ENCODE data around the gene TTLL6. TPM values are rescaled to one million over a fixed set of nuclear protein-coding genes. Genes with fewer than 3 reads are reported as not detected.

TTLL6 gene
- total and polyA plus RNA-seq, 2 of the 4 experiments (the other 2 are of a cell fraction) = not detected

GRCh38 chr17:48860034-48860433, 43.0 kb upstream of the TTLL6 start:
- Histone ChIP-seq H3K4ac (ENCODE audit: low read depth, low read length) (no peak overlapping the region), H3K14ac (replicated peaks; ENCODE audit: low read depth, low read length) (no peak overlapping the region), H3K4me1 (ENCODE audit: control insufficient read depth, insufficient read depth, low read length) (no peaks in the 10 kb centered on the region), H3K9me1 (ENCODE audit: insufficient read depth, low read length) (no peaks in the 10 kb centered on the region), H3K79me1 (ENCODE audit: low read depth in 1 of 2, low read length in 2 of 2) (no peaks in the 10 kb centered on the region), H3K56ac (ENCODE audit: extremely low read depth, insufficient read depth, low read length) (no peak overlapping the region), H3K4me3 (ENCODE audit: insufficient read depth, low read depth, low read length) (no peak overlapping the region), H3K27ac (ENCODE audit: insufficient read depth, low read length) (no peak overlapping the region), H2BK15ac (ENCODE audit: low read depth, low read length) (no peak overlapping the region), H4K5ac (ENCODE audit: low read depth, low read length) (no peak overlapping the region), H2BK5ac (ENCODE audit: low read depth, low read length, poor library complexity, severe bottlenecking) (no peak overlapping the region), H3K36me3 (ENCODE audit: control insufficient read depth, insufficient read depth, low read length) (peaks cover 42% of the 10 kb centered on the region), H3K27me3 (ENCODE audit: control insufficient read depth, insufficient read depth, low read length) (no peaks in the 10 kb centered on the region), H2AK5ac (ENCODE audit: low read depth, low read length) (no peak overlapping the region), H2BK120ac (ENCODE audit: low read depth, low read length) (no peak overlapping the region), H4K91ac (ENCODE audit: insufficient read depth, low read depth, low read length) (no peak overlapping the region), H2AFZ (replicated peaks; ENCODE audit: low read length, poor library complexity) (no peak overlapping the region), H3K23ac (ENCODE audit: low read depth, low read length) (no peak overlapping the region), H3K18ac (ENCODE audit: low read depth, low read length) (no peak overlapping the region), H3K4me2 (ENCODE audit: low read depth, low read length) (no peak overlapping the region), H3K9me3 (ENCODE audit: control insufficient read depth, insufficient read depth, low read length) (no peaks in the 10 kb centered on the region), H2BK20ac (ENCODE audit: low read depth, low read length) (no peak overlapping the region), H4K8ac (ENCODE audit: low read depth in 2 of 2, low read length in 2 of 2) (no peak overlapping the region), H2AK9ac (replicated peaks; ENCODE audit: low read depth, low read length, poor library complexity) (no peak overlapping the region), H3K9ac (ENCODE audit: low read depth, low read length) (no peak overlapping the region), H4K20me1 (ENCODE audit: insufficient read depth, low read length) (no peaks in the 10 kb centered on the region)
- no peak for DNase-seq
- CTCF ChIA-PET = no interaction called here
- POLR2A ChIA-PET (ENCODE audit: unreplicated experiment) = no interaction called here
- TF ChIP-seq CHD1 (IDR thresholded peaks at IDR 0.05; ENCODE audit: low read depth, low read length) (no peak), ELK1 (IDR thresholded peaks at IDR 0.05; ENCODE audit: borderline replicate concordance, low read depth, low read length) (no peak), MXI1 (IDR thresholded peaks at IDR 0.05; ENCODE audit: borderline replicate concordance, low read depth, low read length) (no peak), USF2 (IDR thresholded peaks at IDR 0.05; ENCODE audit: low read depth, low read length) (no peak), BHLHE40 (IDR thresholded peaks at IDR 0.05; ENCODE audit: low read depth, low read length) (no peak), CTCF (conservative IDR thresholded peaks at IDR 0.05; ENCODE audit: low read depth, low read length) (0 out of 2 replicates have a peak, but pooled peaks have one; percentile 15), MAFK (IDR thresholded peaks at IDR 0.05; ENCODE audit: low read depth, low read length) (no peak), RAD21 (IDR thresholded peaks at IDR 0.05; ENCODE audit: low read length) (0 out of 2 replicates have a peak, but pooled peaks have one; percentile 3), RFX5 (IDR thresholded peaks at IDR 0.05; ENCODE audit: low read depth, low read length) (no peak), FOS (IDR thresholded peaks at IDR 0.05; ENCODE audit: low read depth, low read length) (no peak), SMC3 (IDR thresholded peaks at IDR 0.05; ENCODE audit: low read depth, low read length) (no peak), NFE2L2 (IDR thresholded peaks at IDR 0.05; ENCODE audit: low read depth, low read length) (no peak), POLR2A (IDR thresholded peaks at IDR 0.05; ENCODE audit: low read depth, low read length) (no peak), CEBPB (IDR thresholded peaks at IDR 0.05; ENCODE audit: low read depth, low read length) (no peak), MAZ (IDR thresholded peaks at IDR 0.05; ENCODE audit: borderline replicate concordance, low read depth, low read length) (no peak), RCOR1 (IDR thresholded peaks at IDR 0.05; ENCODE audit: insufficient replicate concordance, low read length) (no peak)
- dilution Hi-C loops (cut with HindIII; ENCODE audit: low sequenced_read_pairs, unreplicated experiment) = no loop called here
- no TSS peak for BruUV-seq (replicated peaks)
- no peak for ATAC-seq (ENCODE audit: low read depth)
- no CpG with 5 or more reads among the region's 3 CpGs for WGBS, 2 experiments (ENCODE audit: extremely low coverage in 2 of 2, insufficient read length in 1 of 2)
- intact Hi-C loops (cut with micrococcal nuclease) = no loop called here
- in situ Hi-C loops (cut with MboI; ENCODE audit: low sequenced_read_pairs) = no loop called here
